Rectal smooth muscle tissue (tissue), 1 donor: ENCODE results near the gene CBX7.

Experiments
- H3K27ac ChIP-seq: one replicate; pipeline ENCODE4 v1.7.0; 2013; ENCODE audit warnings: low read depth, low read length, inconsistent platforms
- H3K27me3 ChIP-seq: one replicate; pipeline ENCODE4 v1.7.0; 2013; ENCODE audit warnings: low read length; ENCODE audit not compliant: control insufficient read depth, insufficient read depth
- H3K36me3 ChIP-seq: one replicate; pipeline ENCODE4 v1.7.0; 2013; ENCODE audit warnings: low read length; ENCODE audit not compliant: control insufficient read depth, insufficient read depth
- H3K4me1 ChIP-seq: one replicate; pipeline ENCODE4 v1.7.0; 2013; ENCODE audit warnings: low read length; ENCODE audit not compliant: control insufficient read depth, insufficient read depth
- H3K4me3 ChIP-seq: one replicate; pipeline ENCODE4 v1.7.0; 2013; ENCODE audit warnings: low read length
- H3K9ac ChIP-seq: one replicate; pipeline ENCODE4 v1.7.0; 2013; ENCODE audit warnings: low read length

Gene CBX7

DNA sequence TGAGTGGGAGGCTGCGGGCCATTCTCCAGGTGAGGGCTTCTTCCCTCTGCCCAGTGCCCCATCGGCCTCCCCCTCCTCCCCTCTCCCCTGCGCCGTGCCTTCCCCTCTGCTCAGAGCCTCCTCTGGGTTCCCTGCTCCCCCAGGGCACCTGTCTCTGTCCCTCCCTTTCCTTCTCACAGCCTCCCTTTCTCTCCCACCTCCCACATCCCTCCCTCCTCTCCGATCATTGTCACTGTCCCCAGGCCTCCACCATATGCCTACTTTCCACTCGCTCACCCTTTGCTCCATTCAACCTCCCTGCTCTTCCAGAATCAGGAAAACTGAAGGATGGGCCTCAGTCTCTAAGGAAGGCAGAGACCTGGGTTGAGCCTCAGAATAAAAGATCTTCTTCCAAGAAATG, 65.4 kb downstream of the CBX7 start:
- Histone ChIP-seq H3K27me3 (no peaks in the 10 kb centered on the region), H3K36me3 (no peaks in the 10 kb centered on the region), H3K4me1 (no peaks in the 10 kb centered on the region), H3K27ac (no peak overlapping the region), H3K9ac (no peak overlapping the region), H3K4me3 (no peak overlapping the region)

DNA sequence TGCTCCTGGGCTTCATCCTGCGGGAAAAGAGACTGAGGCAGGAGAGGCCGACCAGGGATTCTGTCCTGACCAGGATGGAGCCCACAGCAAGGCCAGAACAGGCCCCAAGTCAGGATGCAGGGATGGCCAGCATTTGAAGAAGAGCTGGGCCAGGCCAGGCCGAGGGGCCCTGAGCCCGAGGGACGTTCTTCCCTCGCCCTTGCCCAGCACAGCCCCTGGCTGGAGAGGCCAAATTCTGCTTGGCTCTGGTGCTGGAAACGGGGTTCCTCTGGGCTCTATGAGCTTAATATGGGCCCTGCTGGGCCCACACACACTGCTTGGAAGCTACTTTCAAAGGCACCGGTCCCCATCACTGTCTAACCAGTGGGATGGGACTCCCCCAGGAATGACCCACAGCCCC, 67.8 kb downstream of the CBX7 start:
- no peak overlapping the region for H3K27ac ChIP-seq
- no peak overlapping the region for H3K4me3 ChIP-seq
- H3K4me1 ChIP-seq: no peaks in the 10 kb centered on the region

DNA sequence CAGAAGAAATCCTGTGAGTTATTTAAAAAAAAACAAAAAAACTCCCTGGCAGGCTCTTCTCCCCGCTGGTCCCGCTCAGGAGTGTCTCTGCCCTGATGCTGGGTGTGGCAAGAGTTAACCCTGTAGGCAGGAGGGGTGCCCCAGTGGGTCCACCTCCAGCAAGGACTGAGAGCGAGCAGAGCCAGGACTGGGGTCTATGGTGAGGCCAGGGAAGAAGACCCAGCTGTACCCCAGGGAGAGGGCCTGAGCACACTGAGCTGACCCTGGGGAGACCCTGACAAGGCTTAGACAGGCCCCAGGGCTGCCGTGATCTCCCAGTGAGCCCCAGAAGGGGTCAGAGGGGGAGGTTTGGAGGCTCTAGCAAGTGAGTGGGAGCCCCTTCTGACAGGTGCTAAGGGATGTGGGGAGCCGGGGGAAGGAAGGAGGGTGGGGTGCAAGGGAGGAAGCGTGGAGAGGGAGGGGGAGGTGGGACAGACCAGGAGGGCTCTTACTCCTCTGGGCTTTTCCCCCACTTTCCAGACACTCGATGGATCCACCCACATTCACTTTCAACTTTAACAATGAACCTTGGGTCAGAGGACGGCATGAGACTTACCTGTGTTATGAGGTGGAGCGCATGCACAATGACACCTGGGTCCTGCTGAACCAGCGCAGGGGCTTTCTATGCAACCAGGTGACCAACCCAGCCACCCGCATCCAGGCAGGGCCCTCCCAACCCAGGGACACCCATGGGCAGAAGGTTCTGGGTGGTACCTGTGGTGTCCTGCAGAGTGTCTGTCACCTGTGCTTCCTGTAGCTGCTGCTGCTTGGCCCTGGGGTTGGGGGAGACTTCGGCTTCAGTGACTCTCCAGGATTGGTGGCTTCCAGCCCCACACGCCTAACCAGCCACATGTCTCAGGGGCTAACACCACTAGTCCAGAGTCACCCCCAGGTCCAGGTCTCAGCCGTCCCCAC, 69.0 kb downstream of the CBX7 start:
- H3K4me1 ChIP-seq: no peaks in the 10 kb centered on the region
- no peak overlapping the region for H3K4me3 ChIP-seq
- no peak overlapping the region for H3K9ac ChIP-seq
- H3K36me3 ChIP-seq: no peaks in the 10 kb centered on the region
- no peak overlapping the region for H3K27ac ChIP-seq
- H3K27me3 ChIP-seq: no peaks in the 10 kb centered on the region

More for the DNA sequence above, 67.8 kb downstream of the CBX7 start:
- H3K27me3 ChIP-seq: no peaks in the 10 kb centered on the region
- no peaks in the 10 kb centered on the region for H3K36me3 ChIP-seq
- no peak overlapping the region for H3K9ac ChIP-seq

GRCh38 chr22:39081598-39081997, 70.9 kb downstream of the CBX7 start:
- H3K4me3 ChIP-seq: no peak overlapping the region
- H3K27me3 ChIP-seq: no peaks in the 10 kb centered on the region
- H3K9ac ChIP-seq: no peak overlapping the region
- H3K4me1 ChIP-seq: no peaks in the 10 kb centered on the region
- no peak overlapping the region for H3K27ac ChIP-seq
- H3K36me3 ChIP-seq: no peaks in the 10 kb centered on the region

DNA sequence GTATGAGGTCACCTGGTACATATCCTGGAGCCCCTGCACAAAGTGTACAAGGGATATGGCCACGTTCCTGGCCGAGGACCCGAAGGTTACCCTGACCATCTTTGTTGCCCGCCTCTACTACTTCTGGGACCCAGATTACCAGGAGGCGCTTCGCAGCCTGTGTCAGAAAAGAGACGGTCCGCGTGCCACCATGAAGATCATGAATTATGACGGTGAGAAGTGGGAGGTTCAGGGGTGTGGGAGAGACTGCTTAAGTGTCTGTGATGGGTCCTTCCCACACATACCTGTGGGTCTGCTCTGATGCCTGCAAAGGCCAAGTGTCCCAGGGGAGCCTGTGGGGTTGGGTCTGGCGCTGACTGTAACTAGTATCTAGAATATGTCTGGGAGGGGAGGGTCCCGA, 71.5 kb downstream of the CBX7 start:
- Histone ChIP-seq H3K4me1 (no peaks in the 10 kb centered on the region), H3K4me3 (no peak overlapping the region), H3K9ac (no peak overlapping the region), H3K27ac (no peak overlapping the region), H3K27me3 (no peaks in the 10 kb centered on the region), H3K36me3 (no peaks in the 10 kb centered on the region)
